WTC11 (cell line): ENCODE measurements around the gene CSN2.

Source experiments
- ATF1 ChIP-seq: sonication (generic); formaldehyde crosslinking; IDR thresholded peaks from 2 replicates; pipeline ENCODE4 v1.8.1; 2023; ENCODE audit warnings: mild to moderate bottlenecking, moderate library complexity, missing genetic modification reagents
- ESRRA ChIP-seq: sonication (generic); formaldehyde crosslinking; IDR thresholded peaks from 2 replicates; pipeline ENCODE4 v1.8.1; 2022; ENCODE audit warnings: mild to moderate bottlenecking, missing genetic modification reagents, borderline replicate concordance
- ETV6 ChIP-seq: sonication (generic); formaldehyde crosslinking; IDR thresholded peaks from 2 replicates; pipeline ENCODE4 v1.8.1; 2022; ENCODE audit warnings: mild to moderate bottlenecking, missing genetic modification reagents
- RELA ChIP-seq: sonication (generic); formaldehyde crosslinking; IDR thresholded peaks from 2 replicates; pipeline ENCODE4 v1.8.1; 2022; ENCODE audit warnings: missing genetic modification reagents, mild to moderate bottlenecking, borderline replicate concordance
- SP1 ChIP-seq: sonication (generic); formaldehyde crosslinking; conservative IDR thresholded peaks from 2 replicates; pipeline ENCODE4 v1.8.1; 2022; ENCODE audit warnings: missing genetic modification reagents
- TCF7 ChIP-seq: sonication (generic); formaldehyde crosslinking; IDR thresholded peaks from 2 replicates; pipeline ENCODE4 v1.8.0; 2022; ENCODE audit warnings: mild to moderate bottlenecking, low read depth, missing genetic modification reagents, moderate library complexity
- TF ChIP-seq, protein P1 (sequence below): fragments of 200-600 bp; IDR thresholded peaks from 2 replicates; pipeline ENCODE4 v1.8.0; 2022; ENCODE audit warnings: antibody characterized with exemption
- TF ChIP-seq, protein P2 (sequence below): sonication (generic); formaldehyde crosslinking; conservative IDR thresholded peaks from 2 replicates; pipeline ENCODE4 v1.8.1; 2022; ENCODE audit warnings: mild to moderate bottlenecking, missing genetic modification reagents

DNA sequence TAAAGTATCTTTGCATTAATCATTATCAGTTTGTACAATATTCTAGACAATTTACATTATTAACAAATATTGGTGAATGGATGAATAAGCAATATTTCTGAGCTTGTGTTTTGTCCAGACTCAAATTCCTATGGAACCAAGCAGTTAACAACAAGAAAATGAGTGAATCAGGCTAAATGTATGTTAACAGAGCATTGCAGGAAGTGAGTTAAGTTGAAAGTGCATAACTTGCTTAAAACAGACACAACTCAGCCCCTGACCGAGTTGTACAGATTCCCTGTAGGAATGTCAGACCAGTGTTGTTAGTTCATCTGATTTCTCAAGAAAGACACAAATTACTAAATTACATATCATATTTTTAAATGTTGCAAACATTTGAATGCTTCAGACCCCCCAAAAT, 58.4 kb downstream of the CSN2 start:
- TF ChIP-seq ESRRA (no peak), TCF7 (no peak), ETV6 (CRISPR knock-in tag) (no peak), ATF1 (no peak), SP1 (no peak), RELA (CRISPR knock-in tag) (no peak)
- TF ChIP-seq, protein P1, sequence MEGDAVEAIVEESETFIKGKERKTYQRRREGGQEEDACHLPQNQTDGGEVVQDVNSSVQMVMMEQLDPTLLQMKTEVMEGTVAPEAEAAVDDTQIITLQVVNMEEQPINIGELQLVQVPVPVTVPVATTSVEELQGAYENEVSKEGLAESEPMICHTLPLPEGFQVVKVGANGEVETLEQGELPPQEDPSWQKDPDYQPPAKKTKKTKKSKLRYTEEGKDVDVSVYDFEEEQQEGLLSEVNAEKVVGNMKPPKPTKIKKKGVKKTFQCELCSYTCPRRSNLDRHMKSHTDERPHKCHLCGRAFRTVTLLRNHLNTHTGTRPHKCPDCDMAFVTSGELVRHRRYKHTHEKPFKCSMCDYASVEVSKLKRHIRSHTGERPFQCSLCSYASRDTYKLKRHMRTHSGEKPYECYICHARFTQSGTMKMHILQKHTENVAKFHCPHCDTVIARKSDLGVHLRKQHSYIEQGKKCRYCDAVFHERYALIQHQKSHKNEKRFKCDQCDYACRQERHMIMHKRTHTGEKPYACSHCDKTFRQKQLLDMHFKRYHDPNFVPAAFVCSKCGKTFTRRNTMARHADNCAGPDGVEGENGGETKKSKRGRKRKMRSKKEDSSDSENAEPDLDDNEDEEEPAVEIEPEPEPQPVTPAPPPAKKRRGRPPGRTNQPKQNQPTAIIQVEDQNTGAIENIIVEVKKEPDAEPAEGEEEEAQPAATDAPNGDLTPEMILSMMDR: no peak
- TF ChIP-seq, protein P2, sequence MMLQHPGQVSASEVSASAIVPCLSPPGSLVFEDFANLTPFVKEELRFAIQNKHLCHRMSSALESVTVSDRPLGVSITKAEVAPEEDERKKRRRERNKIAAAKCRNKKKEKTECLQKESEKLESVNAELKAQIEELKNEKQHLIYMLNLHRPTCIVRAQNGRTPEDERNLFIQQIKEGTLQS: no peak
